T-helper 9 cell (primary cell): ENCODE measurements around the gene GDF2.

Experiments used
- DNase-seq: peaks from one replicate; pipeline ENCODE4 v3.0.0-alpha.2; 2020

GDF2 gene

DNA sequence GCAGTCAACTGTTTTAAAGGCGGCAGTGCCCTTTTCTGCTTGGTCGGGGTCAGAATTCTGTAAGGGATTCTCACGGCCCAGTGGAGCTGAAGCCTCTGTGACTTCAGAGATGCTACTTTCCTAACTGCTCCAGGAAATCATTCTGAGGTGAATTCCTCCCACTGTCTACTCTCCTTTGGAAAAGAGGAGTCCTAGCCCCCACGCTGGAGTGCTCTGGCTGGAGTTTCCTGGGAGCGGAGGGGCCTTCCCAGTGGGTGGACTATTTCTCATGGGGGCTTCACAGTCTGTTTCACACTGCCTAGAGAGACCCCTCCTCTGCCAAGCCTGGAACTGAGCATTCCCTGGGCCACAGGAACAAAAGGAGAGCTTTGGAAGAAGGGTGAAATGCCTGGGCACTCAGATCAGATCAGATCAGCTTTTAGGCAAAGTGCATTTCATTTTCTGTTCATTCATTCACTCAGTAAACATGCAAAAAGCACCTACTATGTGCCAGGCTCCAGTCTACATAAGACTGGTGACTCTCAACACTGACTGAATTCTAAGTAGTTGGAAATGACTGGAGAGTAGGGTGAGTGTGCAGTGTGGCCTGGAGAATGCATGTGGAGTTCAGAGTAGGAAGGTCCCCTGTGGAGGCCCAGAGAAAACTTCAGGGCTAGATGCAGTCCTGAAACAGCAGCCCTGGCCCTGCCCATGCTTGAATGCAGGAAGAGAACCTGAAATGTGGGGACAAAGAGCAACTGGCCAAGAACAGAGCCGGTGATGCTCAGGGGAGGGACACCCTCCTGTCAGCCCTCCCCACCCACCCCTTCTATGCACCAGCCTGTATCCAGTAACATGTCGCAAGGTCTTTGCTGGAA, 49.6 kb downstream of the GDF2 start:
- no peak for DNase-seq

DNA sequence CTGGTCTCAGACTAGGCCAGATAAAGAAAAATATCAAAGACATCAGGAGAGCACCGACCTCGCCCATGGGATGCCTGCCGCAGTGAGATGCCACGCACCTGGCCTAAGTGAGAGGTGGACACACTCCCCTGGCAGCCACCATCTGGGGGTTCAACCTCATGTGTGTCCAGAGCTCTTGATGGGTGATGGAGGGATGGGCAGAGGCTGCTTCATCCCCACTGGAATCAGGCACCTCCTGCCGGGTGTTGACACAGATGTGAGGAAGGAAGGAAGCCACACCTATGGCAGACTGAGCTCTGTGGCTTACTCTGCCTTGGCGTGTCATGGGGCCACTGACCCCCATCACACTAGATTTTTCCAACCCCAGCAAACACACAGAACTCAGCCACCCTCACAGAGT, 50.5 kb downstream of the GDF2 start:
- no peak for DNase-seq

DNA sequence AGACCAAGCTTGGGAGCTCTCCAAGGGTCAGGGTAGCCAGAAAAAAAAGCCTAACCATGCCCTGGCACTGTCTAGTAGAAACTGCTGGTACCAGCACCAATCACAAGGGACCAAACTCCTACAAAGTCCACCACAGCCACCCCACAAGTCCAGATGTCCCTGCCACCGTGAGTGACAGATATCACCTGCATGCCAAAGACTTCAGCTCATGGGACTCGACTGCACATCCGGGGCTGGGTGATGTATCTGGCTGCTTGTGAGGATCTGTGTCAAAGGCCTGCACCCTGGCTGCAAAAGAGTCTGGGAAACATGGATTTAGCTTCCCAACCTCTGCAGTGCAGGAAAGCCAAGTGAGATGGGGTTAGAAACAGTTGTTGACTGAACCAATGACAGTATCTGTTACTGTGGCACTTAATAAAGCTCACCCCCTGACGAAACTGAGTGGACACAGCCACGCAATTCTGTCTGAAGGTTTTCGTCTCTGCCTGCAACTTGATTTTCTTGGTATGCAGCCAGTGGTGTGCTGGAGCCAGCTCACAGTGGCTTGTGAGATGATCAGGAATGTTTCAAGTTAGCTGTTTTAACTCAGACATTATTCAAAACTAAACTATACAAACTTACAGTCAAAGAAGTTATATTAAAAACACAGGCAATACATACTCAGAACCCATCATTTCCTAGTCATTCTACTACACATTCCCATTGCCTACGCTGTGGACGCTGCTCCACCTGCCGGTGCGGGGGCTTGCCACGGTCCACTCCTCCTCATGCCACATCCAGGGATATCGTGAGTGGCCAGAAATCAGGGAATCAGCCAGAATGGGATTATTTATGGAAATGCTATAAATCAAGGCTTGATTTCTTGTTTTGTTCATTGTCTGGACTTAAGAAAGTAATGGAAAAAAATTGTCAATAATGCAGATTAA, 52.6 kb downstream of the GDF2 start:
- no peak for DNase-seq

- no peak for DNase-seq
These were observed 54.4 kb downstream of the GDF2 start for GRCh38 chr10:47376522-47377220.
